ENCODE results near the gene FMO5.

- TF ChIP-seq EZH2 (IDR thresholded peaks at IDR 0.05), result no peak
- no peak for TF ChIP-seq POLR2AphosphoS5 (IDR thresholded peaks at IDR 0.05; ENCODE audit: borderline replicate concordance, low read depth, low read length)
- TF ChIP-seq FOXP2 (optimal IDR thresholded peaks at IDR 0.05; ENCODE audit: control extremely low read depth, extremely low read length, insufficient read depth), result no peak
Observed at GRCh38 chr1:147210987-147211386, 14.2 kb downstream of the FMO5 start.

All from SK-N-MC (cell line).